Mesodermal cell (in vitro differentiated cells): ENCODE data around the gene BMERB1.

ENCODE experiments used
- H3K27ac ChIP-seq: 2 replicates; pipeline ENCODE4 v1.7.0; 2013; ENCODE audit warnings: mild to moderate bottlenecking, low read depth, low read length, moderate library complexity; ENCODE audit not compliant: severe bottlenecking
- H3K36me3 ChIP-seq: 2 replicates; pipeline ENCODE4 v1.7.1; 2013; ENCODE audit warnings: mild to moderate bottlenecking, low read length, moderate library complexity; ENCODE audit not compliant: control insufficient read depth, insufficient read depth
- H3K4me1 ChIP-seq: one replicate; pipeline ENCODE4 v1.7.1; 2013; ENCODE audit warnings: mild to moderate bottlenecking, low read length; ENCODE audit not compliant: insufficient read depth, control insufficient read depth, poor library complexity, severe bottlenecking
- H3K4me3 ChIP-seq: 2 replicates; pipeline ENCODE4 v1.7.0; 2013; ENCODE audit warnings: low read length, control low read depth, mild to moderate bottlenecking; ENCODE audit not compliant: insufficient read depth, poor library complexity, severe bottlenecking; ENCODE audit errors: extremely low read depth
- H3K9me3 ChIP-seq: 2 replicates; pipeline ENCODE4 v1.7.1; 2013; ENCODE audit warnings: mild to moderate bottlenecking, low read length, moderate library complexity; ENCODE audit not compliant: control insufficient read depth
- WGBS, 2 experiments: methylation state at CpG; one replicate each; pipeline ENCODE4 v1.1.5; 2013; ENCODE audit warnings: missing lambda C conversion rate in 2 of 2; ENCODE audit not compliant: insufficient coverage in 2 of 2; 5-methylcytosine and 5-hydroxymethylcytosine counted together

The BMERB1 gene

GRCh38 chr16:15484662-15485061, 50.3 kb downstream of the BMERB1 start:
- Histone ChIP-seq H3K27ac (no peak overlapping the region), H3K4me3 (no peak overlapping the region), H3K4me1 (peaks cover 22% of the 10 kb centered on the region), H3K36me3 (peaks cover 6% of the 10 kb centered on the region), H3K9me3 (no peaks in the 10 kb centered on the region)
- WGBS, 2 experiments, result 73 to 75% methylated on average over 4 to 5 of the region's 5 CpGs

GRCh38 chr16:15485175-15485574, 50.8 kb downstream of the BMERB1 start:
- Histone ChIP-seq H3K9me3 (no peaks in the 10 kb centered on the region), H3K4me3 (no peak overlapping the region), H3K4me1 (peaks cover 27% of the 10 kb centered on the region), H3K27ac (no peak overlapping the region), H3K36me3 (peaks cover 6% of the 10 kb centered on the region)
- 95 to 96% methylated on average over 5 of the region's 5 CpGs for WGBS, 2 experiments

GRCh38 chr16:15486661-15487060, 52.3 kb downstream of the BMERB1 start:
- Histone ChIP-seq H3K4me1 (peaks cover 35% of the 10 kb centered on the region), H3K9me3 (no peaks in the 10 kb centered on the region), H3K4me3 (no peak overlapping the region), H3K36me3 (peaks cover 9% of the 10 kb centered on the region), H3K27ac (no peak overlapping the region)
- WGBS, 2 experiments, result no CpG with 5 or more reads among the region's 1 CpG

GRCh38 chr16:15487336-15488284, 53.2 kb downstream of the BMERB1 start:
- peaks cover 29% of the 10 kb centered on the region for H3K4me1 ChIP-seq
- no peaks in the 10 kb centered on the region for H3K9me3 ChIP-seq
- peaks cover 9% of the 10 kb centered on the region for H3K36me3 ChIP-seq
- WGBS, 2 experiments, result 89 to 96% methylated on average over 6 to 9 of the region's 12 CpGs
- no peak overlapping the region for H3K27ac ChIP-seq
- no peak overlapping the region for H3K4me3 ChIP-seq

- Histone ChIP-seq H3K4me3 (no peak overlapping the region), H3K27ac (peak overlapping the region; percentile 84), H3K4me1 (peaks cover 41% of the 10 kb centered on the region), H3K36me3 (peaks cover 5% of the 10 kb centered on the region), H3K9me3 (no peaks in the 10 kb centered on the region)
- 95% methylated on average over 3 of the region's 3 CpGs for WGBS, 2 experiments
These were observed 54.6 kb downstream of the BMERB1 start for GRCh38 chr16:15489016-15489415.

GRCh38 chr16:15490123-15490711, 55.8 kb downstream of the BMERB1 start:
- H3K36me3 ChIP-seq, result peaks cover 3% of the 10 kb centered on the region
- no peak overlapping the region for H3K27ac ChIP-seq
- no peaks in the 10 kb centered on the region for H3K9me3 ChIP-seq
- peaks cover 41% of the 10 kb centered on the region for H3K4me1 ChIP-seq
- no peak overlapping the region for H3K4me3 ChIP-seq
- WGBS, 2 experiments, result 95 to 98% methylated on average over 4 to 5 of the region's 5 CpGs

- 92 to 95% methylated on average over 3 of the region's 4 CpGs for whole genome bisulfite sequencing, 2 experiments
These were observed 57.0 kb downstream of the BMERB1 start for GRCh38 chr16:15491411-15491810.

GRCh38 chr16:15492091-15492740, 57.8 kb downstream of the BMERB1 start:
- Histone ChIP-seq H3K9me3 (peaks cover 16% of the 10 kb centered on the region), H3K4me1 (peaks cover 41% of the 10 kb centered on the region), H3K4me3 (no peak overlapping the region), H3K27ac (no peak overlapping the region), H3K36me3 (peaks cover 3% of the 10 kb centered on the region)
- 66 to 96% methylated on average over 5 to 6 of the region's 8 CpGs for WGBS, 2 experiments

More at GRCh38 chr16:15491411-15491810, 57.0 kb downstream of the BMERB1 start:
- peaks cover 41% of the 10 kb centered on the region for H3K4me1 ChIP-seq
- no peak overlapping the region for H3K4me3 ChIP-seq
- no peak overlapping the region for H3K27ac ChIP-seq
- peaks cover 3% of the 10 kb centered on the region for H3K36me3 ChIP-seq
- H3K9me3 ChIP-seq, result peaks cover 9% of the 10 kb centered on the region

- Histone ChIP-seq H3K27ac (peak overlapping the region; percentile 11), H3K9me3 (peaks cover 16% of the 10 kb centered on the region), H3K4me3 (no peak overlapping the region), H3K4me1 (peaks cover 40% of the 10 kb centered on the region), H3K36me3 (peaks cover 3% of the 10 kb centered on the region)
- 86 to 90% methylated on average over 5 to 6 of the region's 9 CpGs for whole genome bisulfite sequencing, 2 experiments
These were observed 59.2 kb downstream of the BMERB1 start for GRCh38 chr16:15493466-15494180.

- 100% methylated on average over 2 to 3 of the region's 4 CpGs for WGBS, 2 experiments
- Histone ChIP-seq H3K4me3 (no peak overlapping the region), H3K27ac (no peak overlapping the region), H3K4me1 (peaks cover 38% of the 10 kb centered on the region), H3K9me3 (peaks cover 16% of the 10 kb centered on the region), H3K36me3 (peaks cover 3% of the 10 kb centered on the region)
These were observed 59.8 kb downstream of the BMERB1 start for GRCh38 chr16:15494236-15494635.
